Left ventricle myocardium superior (tissue), 1 donor: ENCODE results near the gene PCBP3. TPM values are rescaled to one million over a fixed set of nuclear protein-coding genes. Genes with fewer than 3 reads are reported as not detected.
"Not testable (repeated sequence)": the region's sequence is repeated elsewhere in the genome, so short reads cannot be mapped to it uniquely, and the experiment has no call there.

Experiments used
- ATAC-seq: fragments of 200-7000 bp; cut with Tn5 transposase; one replicate; pipeline ENCODE4 v1.9.1; 2020; ENCODE audit warnings: mild to moderate bottlenecking, moderate library complexity
- DNase-seq: peaks from one replicate; pipeline ENCODE4 v3.0.0-alpha.2; 2020
- intact Hi-C: fragments of 100-400 bp; cut with micrococcal nuclease; formaldehyde crosslinking; loops from one replicate; pipeline ENCODE4 v1.11.0; 2022
- total RNA-seq: library from RNA; stranded (reverse); fragmentation: NEBNext Ultra II Directional; extraction: Animal tissue kit (Norgen Biotek cat#: 25700); gene quantifications from one replicate; pipeline ENCODE4 v1.2.1, GENCODE V29; 2021
- donor health status: DM: no; HTN: yes; CAD: no; lungs with severe emphysema.

Gene PCBP3
- total RNA-seq, 1 donor from 2014 or later = 2.7 TPM

- no peak for DNase-seq
- ATAC-seq = no peak
- intact Hi-C loops = no loop called here
Observed at GRCh38 chr21:45843426-45843825, 199.9 kb downstream of the PCBP3 start.

- intact Hi-C loops = no loop called here
- DNase-seq (no peak), ATAC-seq (no peak)
Observed at GRCh38 chr21:45844181-45844580, 200.7 kb downstream of the PCBP3 start.

- ATAC-seq = no peak
- DNase-seq = no peak
- intact Hi-C loops = no loop called here
Observed at GRCh38 chr21:45845063-45845769, 201.7 kb downstream of the PCBP3 start.

- intact Hi-C loops = no loop called here
- ATAC-seq (no peak), DNase-seq (no peak)
Observed at GRCh38 chr21:45845770-45846090, 202.2 kb downstream of the PCBP3 start.

- DNase-seq = peak; percentile 67
- intact Hi-C loops = no loop called here
- ATAC-seq = peak; percentile 95
Observed at GRCh38 chr21:45846373-45847160, 203.0 kb downstream of the PCBP3 start.

- ATAC-seq = no peak
- DNase-seq = no peak
- intact Hi-C loops = no loop called here
Observed at GRCh38 chr21:45847870-45848269, 204.3 kb downstream of the PCBP3 start.

GRCh38 chr21:45848331-45848730 is 204.8 kb downstream of the PCBP3 start:
- no peak for DNase-seq
- no peak for ATAC-seq
- intact Hi-C loops = no loop called here

GRCh38 chr21:45848805-45849204 is 205.3 kb downstream of the PCBP3 start:
- ATAC-seq (no peak), DNase-seq (no peak)
- intact Hi-C loops = no loop called here

GRCh38 chr21:45849651-45850050 is 206.1 kb downstream of the PCBP3 start:
- intact Hi-C loops = no loop called here
- DNase-seq = no peak
- no peak for ATAC-seq

- ATAC-seq (no peak), DNase-seq (no peak)
- intact Hi-C loops = no loop called here
Observed at GRCh38 chr21:45850181-45850580, 206.7 kb downstream of the PCBP3 start.

- ATAC-seq, intact Hi-C loops, DNase-seq: not testable (repeated sequence)
Observed at GRCh38 chr21:45852386-45852785, 208.9 kb downstream of the PCBP3 start.

- intact Hi-C loops = no loop called here
- no peak for DNase-seq
Observed at GRCh38 chr21:45852886-45853400, 209.4 kb downstream of the PCBP3 start.

GRCh38 chr21:45853703-45854342 is 210.3 kb downstream of the PCBP3 start:
- ATAC-seq = no peak
- no peak for DNase-seq
- intact Hi-C loops = no loop called here

More at GRCh38 chr21:45852886-45853400, 209.4 kb downstream of the PCBP3 start:
- no peak for ATAC-seq

GRCh38 chr21:45854690-45855247 is 211.2 kb downstream of the PCBP3 start:
- intact Hi-C loops = no loop called here
- no peak for DNase-seq
- ATAC-seq = no peak

GRCh38 chr21:45855248-45855811 is 211.8 kb downstream of the PCBP3 start:
- ATAC-seq = no peak
- intact Hi-C loops = no loop called here
- no peak for DNase-seq

GRCh38 chr21:45856442-45856841 is 212.9 kb downstream of the PCBP3 start:
- no peak for DNase-seq
- intact Hi-C loops = no loop called here
- ATAC-seq = no peak

GRCh38 chr21:45856906-45857305 is 213.4 kb downstream of the PCBP3 start:
- DNase-seq = no peak
- ATAC-seq = no peak
- intact Hi-C loops = no loop called here

GRCh38 chr21:45857761-45858160 is 214.2 kb downstream of the PCBP3 start:
- no peak for DNase-seq
- intact Hi-C loops = no loop called here

GRCh38 chr21:45858180-45858579 is 214.7 kb downstream of the PCBP3 start:
- intact Hi-C loops = no loop called here
- DNase-seq = no peak

More at GRCh38 chr21:45857761-45858160, 214.2 kb downstream of the PCBP3 start:
- no peak for ATAC-seq

More at GRCh38 chr21:45858180-45858579, 214.7 kb downstream of the PCBP3 start:
- ATAC-seq = no peak
